ENCODE results near the gene RPL37A. TPM values are rescaled to one million over a fixed set of nuclear protein-coding genes. Genes with fewer than 3 reads are reported as not detected.

The RPL37A gene
- total RNA-seq, 1 donor from 2014 or later: 2,606 TPM

GRCh38 chr2:216474925-216475670, 23.5 kb upstream of the RPL37A start:
- no peak overlapping the region for H3K27ac Mint-ChIP-seq
- H3K36me3 Mint-ChIP-seq (ENCODE audit: insufficient read depth): peaks cover 12% of the 10 kb centered on the region
- no peak overlapping the region for H3K4me3 Mint-ChIP-seq (ENCODE audit: low read depth)
- peaks cover 2% of the 10 kb centered on the region for H3K4me1 Mint-ChIP-seq (ENCODE audit: low read depth)
- no peak for TF ChIP-seq CTCF (IDR thresholded peaks at IDR 0.05; ENCODE audit: unreplicated experiment)
- no peak for DNase-seq (ENCODE audit: low spot score, unreplicated experiment)
- no peaks in the 10 kb centered on the region for H3K9me3 Mint-ChIP-seq (ENCODE audit: low read depth)
- no peaks in the 10 kb centered on the region for H3K27me3 Mint-ChIP-seq

GRCh38 chr2:216475767-216476166, 22.9 kb upstream of the RPL37A start:
- no peak for TF ChIP-seq CTCF (IDR thresholded peaks at IDR 0.05; ENCODE audit: unreplicated experiment)
- Mint-ChIP-seq H3K4me1 (ENCODE audit: low read depth) (peaks cover 2% of the 10 kb centered on the region), H3K36me3 (ENCODE audit: insufficient read depth) (peaks cover 16% of the 10 kb centered on the region), H3K9me3 (ENCODE audit: low read depth) (no peaks in the 10 kb centered on the region), H3K4me3 (ENCODE audit: low read depth) (no peak overlapping the region), H3K27me3 (no peaks in the 10 kb centered on the region), H3K27ac (no peak overlapping the region)
- no peak for DNase-seq (ENCODE audit: low spot score, unreplicated experiment)

GRCh38 chr2:216477283-216478035, 21.2 kb upstream of the RPL37A start:
- no peak overlapping the region for H3K27ac Mint-ChIP-seq
- no peak for DNase-seq (ENCODE audit: low spot score, unreplicated experiment)
- no peak overlapping the region for H3K4me3 Mint-ChIP-seq (ENCODE audit: low read depth)
- peaks cover 19% of the 10 kb centered on the region for H3K36me3 Mint-ChIP-seq (ENCODE audit: insufficient read depth)
- H3K27me3 Mint-ChIP-seq: no peaks in the 10 kb centered on the region
- peaks cover 2% of the 10 kb centered on the region for H3K4me1 Mint-ChIP-seq (ENCODE audit: low read depth)
- TF ChIP-seq CTCF (IDR thresholded peaks at IDR 0.05; ENCODE audit: unreplicated experiment): no peak
- no peaks in the 10 kb centered on the region for H3K9me3 Mint-ChIP-seq (ENCODE audit: low read depth)

- H3K27ac Mint-ChIP-seq: peak overlapping the region; percentile 76
- H3K9me3 Mint-ChIP-seq (ENCODE audit: low read depth): no peaks in the 10 kb centered on the region
- H3K4me3 Mint-ChIP-seq (ENCODE audit: low read depth): no peak overlapping the region
- DNase-seq (ENCODE audit: low spot score, unreplicated experiment): no peak
- H3K4me1 Mint-ChIP-seq (ENCODE audit: low read depth): peaks cover 2% of the 10 kb centered on the region
- TF ChIP-seq CTCF (IDR thresholded peaks at IDR 0.05; ENCODE audit: unreplicated experiment): no peak
- H3K36me3 Mint-ChIP-seq (ENCODE audit: insufficient read depth): peaks cover 24% of the 10 kb centered on the region
- H3K27me3 Mint-ChIP-seq: no peaks in the 10 kb centered on the region
Measured at GRCh38 chr2:216478151-216478550, 20.5 kb upstream of the RPL37A start.

- no peak for DNase-seq (ENCODE audit: low spot score, unreplicated experiment)
- peak overlapping the region; percentile 76 for H3K27ac Mint-ChIP-seq
Measured at GRCh38 chr2:216478791-216479190, 19.9 kb upstream of the RPL37A start.

More at GRCh38 chr2:216478791-216479190, 19.9 kb upstream of the RPL37A start:
- Mint-ChIP-seq H3K36me3 (ENCODE audit: insufficient read depth) (peaks cover 24% of the 10 kb centered on the region), H3K9me3 (ENCODE audit: low read depth) (no peaks in the 10 kb centered on the region), H3K27me3 (no peaks in the 10 kb centered on the region), H3K4me3 (ENCODE audit: low read depth) (no peak overlapping the region), H3K4me1 (ENCODE audit: low read depth) (peaks cover 2% of the 10 kb centered on the region)
- TF ChIP-seq CTCF (IDR thresholded peaks at IDR 0.05; ENCODE audit: unreplicated experiment): no peak

All from progenitor cell of endocrine pancreas (in vitro differentiated cells).